Activated CD8-positive, alpha-beta memory T cell treated with anti-CD3 and anti-CD28 coated beads for 1 hour (primary cell): ENCODE data around the gene TGFBI.

Experiments
- DNase-seq, 2 donors: peaks; one replicate each; pipeline ENCODE4 v3.0.0-alpha.2; 2020; ENCODE audit warnings: low read depth in 1 of 2; ENCODE audit errors: extremely low read depth in 1 of 2

The TGFBI gene

DNA sequence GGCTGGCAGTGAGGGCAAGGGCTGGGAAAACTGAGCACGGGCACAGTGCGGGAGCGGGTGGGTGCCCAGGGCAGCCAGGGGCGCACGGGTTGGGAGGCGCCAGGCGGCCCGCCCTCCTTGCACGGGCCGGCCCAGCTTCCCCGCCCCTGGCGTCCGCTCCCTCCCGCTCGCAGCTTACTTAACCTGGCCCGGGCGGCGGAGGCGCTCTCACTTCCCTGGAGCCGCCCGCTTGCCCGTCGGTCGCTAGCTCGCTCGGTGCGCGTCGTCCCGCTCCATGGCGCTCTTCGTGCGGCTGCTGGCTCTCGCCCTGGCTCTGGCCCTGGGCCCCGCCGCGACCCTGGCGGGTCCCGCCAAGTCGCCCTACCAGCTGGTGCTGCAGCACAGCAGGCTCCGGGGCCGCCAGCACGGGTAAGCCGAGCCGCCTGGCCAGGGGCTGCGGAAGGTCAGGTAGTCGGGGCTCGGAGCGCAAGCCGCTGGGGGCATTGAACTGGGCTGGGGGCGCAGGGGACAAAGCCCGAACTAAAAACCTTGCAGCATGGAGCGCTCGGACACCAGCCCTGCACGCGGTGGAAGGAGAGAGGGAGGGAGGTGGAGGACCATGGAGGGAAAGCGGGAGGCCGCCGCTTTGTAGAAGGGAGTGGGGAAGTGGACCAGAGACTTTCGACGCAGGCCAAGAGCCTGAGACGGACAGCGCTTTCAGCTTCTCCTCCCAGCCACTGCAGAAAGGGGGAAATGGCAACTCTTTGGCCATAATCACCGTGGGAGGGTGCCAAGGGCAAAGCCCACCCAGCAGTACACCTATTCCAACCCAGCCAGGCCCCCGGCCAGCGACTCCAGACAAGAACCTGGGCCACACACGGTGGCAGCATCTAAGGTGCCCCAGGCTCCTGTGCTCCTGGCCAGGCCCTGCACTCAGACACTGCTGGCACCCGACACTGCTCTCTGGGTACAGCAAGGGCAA, at the start of gene TGFBI:
Gene TGFBI, plus strand, starts transcription at position 207 of the 961 bp plus-strand sequence. Its CDS starts 68 bp downstream, at position 275.
- DNase-seq, result no peak

DNA sequence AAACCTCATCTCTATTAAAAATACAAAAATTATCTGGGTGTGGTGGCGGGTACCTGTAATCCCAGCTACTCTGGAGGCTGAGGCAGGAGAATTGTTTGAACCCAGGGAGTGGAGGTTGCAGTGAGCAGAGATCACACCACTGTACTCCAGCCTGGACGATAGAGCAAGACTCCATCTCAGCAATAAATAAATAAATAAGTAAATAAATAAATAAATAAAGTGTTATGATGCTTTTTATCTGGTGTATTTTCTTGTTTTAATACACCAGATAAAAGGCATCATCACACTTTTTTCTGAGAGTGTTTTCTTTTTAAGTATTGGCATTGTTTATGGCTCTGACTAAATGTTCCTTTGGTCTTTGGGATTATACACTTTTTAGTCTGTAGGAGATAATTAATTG, 49.8 kb upstream of the TGFBI start:
- no peak for DNase-seq

DNA sequence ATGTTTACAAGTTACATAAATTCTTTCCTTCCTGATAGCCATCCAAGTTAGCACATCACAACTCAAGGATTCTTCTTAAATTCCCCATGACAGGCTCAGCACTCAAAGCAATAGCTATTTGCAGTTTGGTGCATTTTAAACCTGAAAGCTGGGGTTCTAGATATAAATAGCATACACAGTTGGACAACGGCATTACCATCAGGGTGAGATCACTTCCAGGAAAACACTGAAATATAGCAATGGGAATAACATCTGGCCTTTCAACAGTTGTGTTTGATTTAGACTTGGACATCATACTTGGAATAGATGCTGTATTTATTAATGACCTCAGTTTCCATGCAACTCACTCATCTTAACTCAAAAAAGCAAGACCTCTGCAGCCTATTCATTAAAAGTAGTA, 49.3 kb upstream of the TGFBI start:
- no peak for DNase-seq

DNA sequence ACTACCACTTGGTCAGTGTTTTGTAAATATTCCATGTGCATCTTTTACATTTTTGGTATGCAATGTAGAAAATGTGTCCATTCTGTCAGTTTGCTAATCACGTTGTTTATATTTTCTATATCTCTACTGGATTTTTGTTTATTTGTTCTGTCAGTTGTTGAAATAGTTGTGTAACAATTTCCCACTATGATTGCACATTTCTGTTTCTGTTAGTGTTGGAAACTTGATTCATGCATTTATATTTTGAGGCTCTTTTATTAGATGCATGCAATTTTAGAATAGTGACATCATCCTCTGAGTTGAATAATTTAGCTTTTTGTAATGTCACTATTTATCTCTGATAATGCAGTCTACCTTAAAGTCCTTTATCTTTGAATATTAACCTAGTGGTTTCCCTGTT, 48.2 kb upstream of the TGFBI start:
- no peak for DNase-seq

DNA sequence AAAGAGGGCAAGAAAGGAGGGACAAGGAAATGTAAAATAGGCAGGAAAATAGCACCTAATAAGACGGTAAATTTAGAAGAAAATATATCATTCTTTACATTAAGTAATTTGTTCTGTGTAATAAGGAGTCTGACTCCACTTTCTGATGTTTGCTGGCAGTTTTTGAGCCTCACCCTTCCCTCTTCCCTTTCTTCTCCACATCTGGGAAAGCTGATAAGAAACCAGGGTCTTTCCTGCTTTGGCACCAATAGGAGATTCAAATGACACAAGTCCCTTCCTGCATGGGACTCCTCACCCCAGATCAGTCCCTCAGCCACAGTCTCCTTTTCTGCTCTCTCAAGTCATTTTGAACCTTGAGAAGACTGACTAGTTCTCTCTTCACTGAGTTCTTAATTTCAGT, 42.8 kb upstream of the TGFBI start:
- no peak for DNase-seq

DNA sequence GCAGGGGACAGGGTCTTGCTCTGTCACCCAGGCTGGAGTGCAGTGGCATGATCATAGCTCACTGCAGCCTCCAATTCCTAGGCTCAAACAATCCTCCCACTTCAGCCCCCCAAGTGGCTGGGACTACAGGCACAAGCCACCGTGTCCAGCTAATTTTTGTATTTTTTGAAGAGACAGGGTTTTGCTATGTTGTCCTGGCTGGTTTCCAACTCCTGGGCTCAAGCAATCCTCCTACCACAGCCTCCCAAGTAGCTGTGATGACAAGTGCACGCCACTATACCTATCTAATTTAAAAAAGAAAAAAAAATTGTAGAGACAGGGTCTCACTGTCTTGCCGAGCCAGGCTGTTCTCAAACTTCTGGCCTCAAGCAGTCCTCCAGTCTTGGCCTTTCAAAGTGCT, 42.4 kb upstream of the TGFBI start:
- no peak for DNase-seq

DNA sequence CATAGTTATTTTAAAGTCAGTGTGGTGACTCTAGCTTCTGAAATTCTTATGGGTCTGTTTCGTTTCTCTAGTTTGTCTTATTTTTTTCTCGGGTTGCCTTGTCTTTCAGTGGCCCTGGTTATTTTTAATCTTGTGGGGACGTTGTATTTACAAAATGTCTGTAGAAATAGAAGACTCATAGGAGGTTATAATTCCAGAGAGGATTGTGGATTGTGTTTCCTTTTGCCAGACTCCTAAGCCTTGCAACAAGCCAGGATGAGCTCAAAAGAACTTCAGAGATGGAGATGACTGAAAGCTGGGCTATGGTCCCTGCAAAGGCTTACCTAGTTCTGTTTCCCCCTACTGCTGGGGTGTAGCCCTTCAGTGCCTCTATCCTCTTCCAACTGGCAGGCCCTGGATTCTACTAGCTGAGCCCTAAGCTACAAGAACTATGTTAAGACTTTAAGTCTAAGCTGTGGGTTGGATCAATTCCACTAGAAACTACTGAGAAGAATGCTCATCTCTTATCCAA, 41.8 kb upstream of the TGFBI start:
- no peak for DNase-seq

DNA sequence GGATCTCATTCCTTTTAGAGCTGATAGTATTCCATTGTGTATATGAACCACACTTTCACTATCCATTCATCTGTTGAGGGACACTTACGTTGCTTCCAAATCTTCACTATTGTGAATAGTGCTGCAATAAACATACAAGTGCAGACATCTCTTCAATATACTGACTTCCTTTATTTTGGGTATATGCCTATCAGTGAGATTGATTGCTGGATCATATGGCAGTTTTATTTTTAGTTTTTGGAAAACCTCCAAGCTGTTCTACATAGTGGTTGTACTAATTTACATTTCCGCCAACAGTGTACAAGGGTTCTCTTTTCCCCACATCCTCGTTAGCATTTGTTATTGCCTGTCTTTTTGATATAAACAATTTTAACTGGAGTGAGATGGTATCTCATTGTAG, 40.2 kb upstream of the TGFBI start:
- DNase-seq, result no peak

DNA sequence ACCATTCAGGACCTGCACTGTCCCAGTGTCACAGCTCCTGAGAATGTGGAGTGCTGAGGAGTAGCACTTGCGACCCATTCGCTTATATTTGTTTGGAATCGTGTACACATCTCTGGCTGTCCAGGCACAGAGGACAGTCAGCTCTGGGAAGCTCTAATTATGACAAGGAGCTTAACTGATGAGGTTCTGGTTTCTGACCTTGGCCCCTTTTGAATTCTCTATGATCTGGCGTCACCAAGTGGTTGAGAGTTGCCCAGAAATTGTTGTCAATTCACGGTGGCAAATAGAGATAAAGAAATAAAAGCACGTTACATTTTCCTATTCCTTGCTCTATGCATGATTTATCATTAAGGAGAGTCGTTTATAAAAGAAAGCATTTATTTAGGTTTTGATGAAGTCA, 39.1 kb upstream of the TGFBI start:
- no peak for DNase-seq

DNA sequence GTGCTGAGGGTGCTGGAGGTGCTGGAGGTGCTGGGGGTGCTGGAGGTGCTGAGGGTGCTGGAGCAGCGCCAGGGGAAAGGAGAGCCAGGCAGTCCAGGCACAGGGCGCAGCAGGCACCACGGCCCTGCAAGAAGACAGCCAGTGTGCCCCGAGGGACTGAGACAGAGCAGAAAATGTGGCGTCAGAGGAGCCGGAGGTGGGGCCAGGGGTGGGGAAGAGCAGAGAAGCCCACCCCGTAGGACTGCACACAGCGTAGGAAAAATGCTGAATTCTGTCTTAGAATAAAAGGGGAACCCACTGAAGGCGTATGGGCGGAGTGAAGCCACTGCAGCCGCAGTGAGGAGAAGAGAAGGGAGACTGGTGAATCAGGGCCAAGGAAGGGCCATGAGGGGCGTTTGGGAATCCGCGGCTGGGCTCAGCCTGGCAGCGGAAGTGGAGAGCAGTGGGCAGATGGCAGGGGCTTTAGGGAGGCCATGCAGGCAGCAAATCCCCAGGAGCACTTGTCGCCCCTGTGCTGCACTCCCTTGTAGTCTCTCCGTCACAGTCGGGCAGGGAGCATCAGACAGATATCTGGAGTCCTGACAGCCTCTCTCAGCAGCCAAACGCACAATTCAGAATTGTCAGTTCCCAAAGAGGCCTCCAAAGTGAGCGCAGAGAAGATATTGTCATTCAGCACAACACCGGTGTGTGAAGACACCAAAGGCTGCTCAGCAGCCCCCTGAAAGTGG, 38.1 kb upstream of the TGFBI start:
- no peak for DNase-seq

DNA sequence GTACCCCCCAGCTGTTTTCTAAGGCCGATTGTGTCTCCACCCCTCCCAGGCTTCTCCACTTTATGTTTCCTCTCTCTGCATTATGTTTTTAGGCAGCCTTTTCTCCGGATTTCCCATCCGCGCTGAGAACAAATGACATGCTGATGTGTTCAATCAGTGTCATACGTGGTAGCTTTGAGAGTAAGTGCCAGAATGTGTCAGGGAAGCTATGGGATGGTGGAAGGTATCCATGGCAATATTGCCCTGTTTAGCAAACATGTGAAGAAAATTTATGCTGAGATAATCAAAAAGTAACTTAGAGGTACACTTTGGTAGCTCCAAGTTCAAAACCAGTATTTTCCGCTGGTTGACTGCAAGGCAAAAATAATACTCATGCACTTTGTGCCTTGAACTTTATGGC, 37.4 kb upstream of the TGFBI start:
- no peak for DNase-seq

DNA sequence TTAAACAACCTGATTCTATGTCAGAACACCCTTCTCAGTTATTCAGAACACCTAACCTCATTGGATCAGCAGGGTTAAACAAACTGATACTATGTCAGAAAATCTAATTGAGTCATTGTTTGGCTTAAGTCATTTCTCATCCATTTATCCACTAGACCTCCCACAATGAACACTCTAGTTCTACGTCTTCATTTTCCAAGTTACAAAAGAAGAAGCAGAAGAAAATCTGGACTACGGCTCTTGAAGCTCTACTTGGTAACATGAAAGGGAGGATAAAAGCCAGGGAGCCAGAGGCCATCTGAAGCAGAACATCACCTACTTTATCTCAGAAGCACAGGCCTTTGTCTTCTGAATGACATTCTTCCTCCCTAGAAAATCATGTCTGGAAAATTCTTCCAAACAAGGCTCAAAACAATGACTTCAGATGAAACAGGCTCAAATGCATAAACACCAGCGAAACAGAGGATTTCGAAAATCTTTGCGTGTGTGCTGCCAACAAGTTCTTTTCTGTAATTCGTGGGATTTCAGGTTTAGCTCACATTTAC, 35.4 kb upstream of the TGFBI start:
- no peak for DNase-seq

DNA sequence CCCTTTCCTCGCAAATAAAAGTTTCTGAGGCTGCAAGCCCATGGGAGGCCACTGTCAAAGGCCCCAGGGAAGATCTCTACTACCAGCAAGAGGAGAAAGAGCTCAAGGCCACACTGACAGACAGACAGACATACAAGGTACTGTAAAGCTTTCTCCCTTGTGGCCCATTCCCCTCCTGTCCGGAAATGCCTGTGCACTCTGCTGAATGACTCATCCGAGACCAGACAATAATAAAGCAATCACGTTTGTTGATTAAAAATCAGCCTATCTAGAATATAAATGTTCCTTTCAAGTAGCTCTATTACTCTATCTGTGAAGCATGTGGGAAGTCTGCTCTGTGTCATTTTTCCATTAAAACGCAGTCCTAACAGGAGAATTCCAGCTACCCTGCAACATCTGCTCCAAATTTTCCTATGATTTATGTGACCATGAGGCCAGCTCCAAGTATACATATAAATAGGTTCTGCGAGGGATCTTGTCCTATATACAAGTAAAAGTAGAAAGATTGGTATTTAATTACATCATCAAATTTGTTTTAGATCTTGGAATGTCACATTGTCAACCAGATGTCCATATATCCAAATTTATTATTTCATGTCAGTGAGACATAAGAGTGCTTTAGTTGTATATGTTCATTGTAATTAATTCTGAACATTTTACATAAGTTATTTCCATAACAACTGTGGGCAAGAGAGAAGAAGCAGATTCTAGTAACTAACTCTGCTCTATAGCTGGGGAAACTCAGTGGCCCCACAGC, 34.7 kb upstream of the TGFBI start:
- DNase-seq, result no peak

DNA sequence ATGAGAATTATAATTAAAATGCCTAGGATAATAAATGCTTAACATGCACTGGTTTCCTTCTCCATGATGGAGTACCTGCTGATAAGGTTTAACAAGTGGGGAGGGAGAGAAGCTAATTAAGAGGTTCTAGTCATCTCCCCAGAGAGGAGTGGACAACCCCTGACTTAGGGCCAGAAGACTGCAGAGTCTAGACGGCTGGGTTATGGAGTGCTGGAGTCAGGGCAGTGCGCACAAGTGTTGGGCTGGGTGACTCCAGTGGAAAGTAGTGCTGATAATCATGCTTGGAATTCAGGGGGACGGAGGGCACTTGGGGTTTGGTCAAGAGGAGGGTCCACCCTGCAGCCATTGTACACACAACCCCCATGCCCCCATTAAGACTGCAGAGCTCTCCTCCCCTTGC, 32.8 kb upstream of the TGFBI start:
- DNase-seq, result no peak

DNA sequence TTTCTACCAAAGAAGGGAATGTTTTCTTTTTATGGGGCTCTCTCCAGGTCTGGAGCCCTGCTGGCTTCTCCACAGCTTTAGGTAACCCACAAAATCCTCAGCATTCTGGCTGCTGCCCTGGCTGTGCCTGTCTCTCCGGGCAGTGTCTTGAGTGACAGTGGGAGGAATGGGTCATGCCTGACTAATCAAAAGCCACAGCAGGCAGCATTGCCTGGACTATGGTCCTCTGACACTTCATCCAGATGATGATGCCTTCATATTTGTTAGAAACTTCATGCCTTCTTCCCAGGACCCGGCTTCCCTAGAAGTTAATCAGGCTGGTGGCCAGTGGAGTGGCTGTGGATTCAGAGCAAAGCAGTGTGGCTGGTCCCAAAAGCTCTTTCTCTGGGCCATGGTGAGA, 32.2 kb upstream of the TGFBI start:
- no peak for DNase-seq

DNA sequence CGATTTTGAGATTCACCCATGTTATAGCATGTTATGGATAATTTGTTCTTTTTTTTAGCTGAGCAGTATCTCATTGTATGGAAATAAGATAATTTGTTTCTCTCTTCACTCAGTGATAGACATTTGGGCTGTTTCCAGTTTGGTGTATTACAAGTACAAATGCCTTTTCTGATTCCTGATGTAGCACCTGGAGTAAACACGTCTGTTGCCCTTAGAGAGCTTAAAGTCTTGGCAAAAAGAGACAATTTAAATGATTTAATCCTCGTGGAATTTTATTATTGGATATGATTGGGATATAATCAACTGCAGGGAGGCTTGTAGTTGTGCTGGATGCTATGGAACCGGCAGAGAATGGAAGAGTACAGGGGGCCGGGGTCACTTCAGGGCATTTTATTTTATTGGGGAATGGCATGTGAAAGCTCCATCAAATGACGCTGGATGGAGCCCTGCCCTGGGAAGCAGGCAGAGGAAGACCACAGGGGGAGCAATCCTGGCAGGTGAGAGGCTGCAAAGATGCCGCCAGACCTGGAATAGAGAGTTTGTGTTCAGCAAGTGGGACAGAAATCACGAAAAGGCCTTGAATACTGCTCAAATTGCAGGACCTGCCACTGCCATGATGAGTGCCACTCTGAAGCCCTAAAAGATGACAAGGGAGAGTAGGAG, 31.0 kb upstream of the TGFBI start:
- no peak for DNase-seq

DNA sequence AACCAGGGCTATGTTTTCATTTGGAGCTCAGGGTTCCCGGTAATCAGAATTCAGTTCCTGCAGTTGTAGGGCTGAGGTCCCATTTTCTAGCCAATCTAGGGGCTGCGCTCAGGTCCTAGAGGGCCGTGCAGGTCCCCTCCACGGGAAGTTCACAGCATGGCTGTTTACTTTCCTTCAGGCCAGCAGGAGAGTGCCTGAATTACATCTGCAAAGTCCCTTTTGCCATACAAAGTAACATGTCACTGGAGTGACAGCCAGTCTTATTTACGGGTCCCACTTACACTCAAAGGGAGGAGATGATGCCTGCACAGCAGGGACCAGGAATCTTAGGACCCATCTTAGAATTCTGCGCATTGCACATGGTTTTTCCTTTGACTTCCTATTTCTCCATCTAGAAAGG, 29.9 kb upstream of the TGFBI start:
- no peak for DNase-seq

DNA sequence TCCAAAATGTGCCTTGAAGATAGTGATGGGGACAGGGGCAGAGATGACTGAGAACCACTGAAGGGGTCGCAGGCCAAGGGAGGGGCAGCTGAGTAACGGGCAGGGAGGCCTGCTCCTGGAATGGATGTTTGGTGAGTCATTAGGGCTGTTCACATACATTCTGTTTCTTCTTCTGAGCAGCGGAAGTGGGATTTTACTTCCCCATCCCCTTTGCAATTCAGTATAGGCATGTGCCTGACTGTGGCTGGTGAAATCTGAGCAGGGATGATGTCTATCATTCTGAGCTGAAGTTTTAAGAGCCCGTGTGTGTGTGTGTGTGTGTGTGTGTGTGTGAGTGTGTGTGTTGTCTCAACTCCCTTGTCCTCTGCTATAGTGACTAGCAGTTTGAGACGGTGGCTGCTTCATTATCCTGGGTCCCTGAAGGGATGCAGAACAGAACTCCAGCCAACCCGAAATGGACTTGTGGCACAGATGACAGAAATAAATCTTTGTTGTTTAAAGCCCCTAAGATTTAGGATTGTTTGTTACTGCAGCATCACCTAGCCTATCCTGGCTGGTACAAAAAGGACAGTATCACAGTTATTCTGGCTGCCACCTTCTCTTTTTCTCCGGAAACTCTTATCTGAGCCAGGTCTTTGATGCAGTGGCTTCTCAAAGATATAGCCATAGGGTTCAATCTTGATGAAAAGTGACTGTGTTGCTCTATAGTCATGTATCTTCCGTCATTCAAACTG, 29.2 kb upstream of the TGFBI start:
- DNase-seq, result no peak

DNA sequence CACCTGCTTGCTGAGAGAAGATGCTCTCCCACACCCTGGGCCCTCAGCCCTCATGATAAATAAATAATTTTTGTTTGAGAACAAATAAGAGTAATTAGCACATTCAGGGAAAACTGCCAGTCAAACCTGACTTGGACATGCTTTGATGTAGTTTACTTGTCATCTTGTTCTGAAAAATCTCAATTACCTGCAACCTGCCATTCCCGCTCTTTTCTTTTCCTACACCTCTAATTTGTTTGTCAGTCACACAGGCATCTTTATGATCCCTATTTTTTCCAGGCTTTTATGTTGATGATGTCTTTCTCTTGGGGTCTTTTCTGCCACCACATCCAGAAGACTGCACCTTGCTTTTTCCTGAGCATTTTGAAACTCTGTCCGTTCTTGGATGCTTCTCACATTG, 28.6 kb upstream of the TGFBI start:
- DNase-seq, result no peak

DNA sequence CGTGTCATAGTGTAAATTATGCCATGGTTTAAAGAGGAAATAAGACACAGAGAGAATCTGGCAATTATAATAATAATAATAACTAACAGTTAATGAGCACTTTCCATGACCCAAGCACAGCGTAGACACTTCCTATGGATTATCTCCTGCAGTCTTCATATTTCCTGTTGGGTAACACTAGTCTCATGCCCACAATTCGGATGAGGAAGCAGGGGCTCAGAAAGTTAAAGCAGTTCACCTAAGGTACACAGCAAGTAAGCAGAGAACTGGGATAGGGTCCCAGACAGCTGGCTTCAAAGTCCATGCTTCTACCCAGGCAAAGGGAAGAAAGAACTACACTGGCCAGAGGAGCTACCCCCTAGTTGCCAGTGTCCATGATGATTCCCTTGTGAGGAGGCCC, 27.9 kb upstream of the TGFBI start:
- DNase-seq, result no peak
